GM12878 (cell line): Measurements from ENCODE around the gene CD84. TPM values are rescaled to one million over a fixed set of nuclear protein-coding genes. Genes with fewer than 3 reads are reported as not detected.

Experiments
- ATF7 ChIP-seq: fragments of 450-650 bp; IDR thresholded peaks from 2 replicates; pipeline ENCODE4 v1.6.1; 2016; ENCODE audit warnings: low read depth, mild to moderate bottlenecking
- CBFB ChIP-seq: IDR thresholded peaks from 2 replicates; pipeline ENCODE4 v1.6.1; 2016; ENCODE audit warnings: antibody characterized with exemption, low read depth
- CHD1 ChIP-seq: IDR thresholded peaks from 2 replicates; pipeline ENCODE4 v1.6.1; 2012; ENCODE audit warnings: low read depth, low read length, improper control_type of control experiment
- IKZF1 ChIP-seq: fragments of 450-650 bp; conservative IDR thresholded peaks from 2 replicates; pipeline ENCODE4 v1.6.1; 2017; ENCODE audit warnings: antibody characterized with exemption, mild to moderate bottlenecking
- NBN ChIP-seq: fragments of 450-650 bp; IDR thresholded peaks from 2 replicates; pipeline ENCODE4 v1.6.1; 2016
- NFYB ChIP-seq: IDR thresholded peaks from 2 replicates; pipeline ENCODE4 v1.6.1; 2011; ENCODE audit warnings: low read depth, mild to moderate bottlenecking, low read length, improper control_type of control experiment, moderate library complexity; ENCODE audit not compliant: insufficient read depth
- NR2C1 ChIP-seq: fragments of 450-650 bp; IDR thresholded peaks from 2 replicates; pipeline ENCODE4 v1.6.1; 2017; ENCODE audit warnings: antibody characterized with exemption, mild to moderate bottlenecking, moderate library complexity
- NRF1 ChIP-seq: conservative IDR thresholded peaks from 2 replicates; pipeline ENCODE4 v1.6.1; 2011; ENCODE audit warnings: mild to moderate bottlenecking, low read depth, low read length, improper control_type of control experiment
- RAD51 ChIP-seq: fragments of 450-650 bp; IDR thresholded peaks from 2 replicates; pipeline ENCODE4 v1.6.1; 2016; ENCODE audit warnings: moderate library complexity, mild to moderate bottlenecking, inconsistent platforms
- RBBP5 ChIP-seq: fragments of 200-600 bp; sonication (generic); conservative IDR thresholded peaks from 2 replicates; pipeline ENCODE4 v1.6.1; 2016
- SIN3A ChIP-seq: IDR thresholded peaks from 2 replicates; pipeline ENCODE4 v1.6.1; 2012; ENCODE audit warnings: low read depth, low read length, improper control_type of control experiment
- SIX5 ChIP-seq: IDR thresholded peaks from 2 replicates; pipeline ENCODE4 v1.6.1; 2011; ENCODE audit warnings: mild to moderate bottlenecking, low read depth, low read length, moderate library complexity; ENCODE audit not compliant: severe bottlenecking
- SMAD5 ChIP-seq: IDR thresholded peaks from 2 replicates; pipeline ENCODE4 v1.6.1; 2016; ENCODE audit warnings: antibody characterized with exemption, low read depth
- STAT3 ChIP-seq: IDR thresholded peaks from 2 replicates; pipeline ENCODE4 v1.6.1; 2011; ENCODE audit warnings: low read depth, low read length, improper control_type of control experiment
- TCF7 ChIP-seq: IDR thresholded peaks from 2 replicates; pipeline ENCODE4 v1.6.1; 2014; ENCODE audit warnings: antibody characterized with exemption, borderline replicate concordance
- WRNIP1 ChIP-seq: IDR thresholded peaks from 2 replicates; pipeline ENCODE4 v1.6.1; 2011; ENCODE audit warnings: low read depth, low read length, improper control_type of control experiment, borderline replicate concordance
- polyA plus RNA-seq, 11 experiments: library from polyadenylated mRNA; depleted of rRNA in 4 of 11; unstranded in 6 of 11; stranded (reverse) in 5 of 11; fragments of >200 nt; fragmentation: Nextera tagmentation in 4 of 11; fragmentation: Illumina TruSeq in 1 of 11; extraction: Ambion mirVana in 4 of 11; extraction: Trizol in 1 of 11; gene quantifications; 1 replicate in 1 of 11; 2 replicates in 10 of 11; pipeline versions ENCODE4 v1.2.1 to v1.2.3, GENCODE V29; 2011 to 2016; ENCODE audit warnings: inconsistent platforms in 2 of 11, missing spikeins in 2 of 11, low read depth in 1 of 11
- total RNA-seq, 4 experiments: library from RNA; depleted of rRNA in 3 of 4; stranded (reverse); fragments of >200 nt in 3 of 4; fragmentation: Illumina TruSeq in 1 of 4; extraction: Trizol in 1 of 4; gene quantifications; 2 replicates each; pipeline versions ENCODE4 v1.2.1 to v1.2.3, GENCODE V29; 2013 to 2021
- TF ChIP-seq, protein P1 (sequence below), 3 experiments: IDR thresholded peaks in 2 of 3; conservative IDR thresholded peaks in 1 of 3; 2 replicates each; pipeline ENCODE4 v1.5.1; 2011; ENCODE audit warnings: low read depth in 3 of 3, low read length in 3 of 3, mild to moderate bottlenecking in 3 of 3, control low read depth in 2 of 3, moderate library complexity in 2 of 3, inconsistent platforms in 1 of 3, mixed read lengths in 1 of 3; ENCODE audit not compliant: control insufficient read depth in 2 of 3, insufficient read depth in 1 of 3; ENCODE audit errors: extremely low read depth in 1 of 3
- TF ChIP-seq, protein P2 (sequence below): IDR thresholded peaks from 2 replicates; pipeline ENCODE4 v1.6.1; 2012; ENCODE audit warnings: low read depth, low read length, improper control_type of control experiment
- TF ChIP-seq, protein P3 (sequence below): fragments of 450-650 bp; IDR thresholded peaks from 2 replicates; pipeline ENCODE4 v1.6.1; 2017; ENCODE audit warnings: borderline replicate concordance
- TF ChIP-seq, protein P4 (sequence below): fragments of 450-650 bp; IDR thresholded peaks from 2 replicates; pipeline ENCODE4 v1.6.1; 2017; ENCODE audit warnings: mild to moderate bottlenecking, low read depth, inconsistent platforms; ENCODE audit not compliant: poor library complexity, severe bottlenecking
- TF ChIP-seq, protein P5 (sequence below): IDR thresholded peaks from 2 replicates; pipeline ENCODE4 v1.6.1; 2012; ENCODE audit warnings: low read depth, low read length, improper control_type of control experiment
- TF ChIP-seq, protein P6 (sequence below): IDR thresholded peaks from 2 replicates; pipeline ENCODE4 v1.6.1; 2012; ENCODE audit warnings: low read length, inconsistent platforms

The CD84 gene
- total and polyA plus RNA-seq, 10 of the 15 experiments (the other 5 are each of a cell fraction or from before 2014, with no cell fraction given): 3.4 to 20.3 (median 11.7) TPM

DNA sequence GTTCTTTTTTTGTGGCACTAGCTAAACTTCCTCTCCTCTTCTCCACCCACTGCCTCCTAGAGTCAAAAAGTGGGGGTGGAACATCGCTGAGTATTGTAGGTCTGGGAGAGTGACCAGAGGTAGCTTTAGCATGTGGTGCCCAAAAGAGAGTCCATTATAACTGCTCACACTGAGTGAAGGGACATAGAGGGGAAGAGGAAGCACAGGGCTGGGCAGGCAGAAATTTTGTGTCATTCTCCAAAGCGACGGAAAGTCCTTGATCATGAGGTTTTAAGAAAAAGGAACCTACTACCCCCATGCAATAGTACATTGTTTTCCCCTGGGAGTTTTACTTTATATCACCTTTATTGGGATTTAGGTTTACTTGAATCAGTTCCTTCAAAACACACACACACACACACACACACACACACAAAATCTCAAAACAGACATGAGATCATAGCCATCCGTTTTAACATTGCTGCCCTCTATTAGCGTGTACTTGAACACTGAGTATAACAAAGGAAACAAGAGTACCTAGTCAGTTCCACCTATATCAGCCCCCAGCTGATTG is 4.1 kb downstream of the CD84 start (continued):
- no peak for TF ChIP-seq CBFB
- TF ChIP-seq, protein P1, sequence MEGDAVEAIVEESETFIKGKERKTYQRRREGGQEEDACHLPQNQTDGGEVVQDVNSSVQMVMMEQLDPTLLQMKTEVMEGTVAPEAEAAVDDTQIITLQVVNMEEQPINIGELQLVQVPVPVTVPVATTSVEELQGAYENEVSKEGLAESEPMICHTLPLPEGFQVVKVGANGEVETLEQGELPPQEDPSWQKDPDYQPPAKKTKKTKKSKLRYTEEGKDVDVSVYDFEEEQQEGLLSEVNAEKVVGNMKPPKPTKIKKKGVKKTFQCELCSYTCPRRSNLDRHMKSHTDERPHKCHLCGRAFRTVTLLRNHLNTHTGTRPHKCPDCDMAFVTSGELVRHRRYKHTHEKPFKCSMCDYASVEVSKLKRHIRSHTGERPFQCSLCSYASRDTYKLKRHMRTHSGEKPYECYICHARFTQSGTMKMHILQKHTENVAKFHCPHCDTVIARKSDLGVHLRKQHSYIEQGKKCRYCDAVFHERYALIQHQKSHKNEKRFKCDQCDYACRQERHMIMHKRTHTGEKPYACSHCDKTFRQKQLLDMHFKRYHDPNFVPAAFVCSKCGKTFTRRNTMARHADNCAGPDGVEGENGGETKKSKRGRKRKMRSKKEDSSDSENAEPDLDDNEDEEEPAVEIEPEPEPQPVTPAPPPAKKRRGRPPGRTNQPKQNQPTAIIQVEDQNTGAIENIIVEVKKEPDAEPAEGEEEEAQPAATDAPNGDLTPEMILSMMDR (IDR thresholded peaks at IDR 0.05 in 2 of 3, conservative IDR thresholded peaks at IDR 0.05 in 1 of 3; ENCODE audit: control insufficient read depth in 2 of 3, extremely low read depth in 1 of 3, insufficient read depth in 1 of 3, low read depth in 3 of 3, low read length in 3 of 3): no peak
- TF ChIP-seq ATF7: peak; percentile 84
- TF ChIP-seq SIX5: no peak
- TF ChIP-seq, protein P2, sequence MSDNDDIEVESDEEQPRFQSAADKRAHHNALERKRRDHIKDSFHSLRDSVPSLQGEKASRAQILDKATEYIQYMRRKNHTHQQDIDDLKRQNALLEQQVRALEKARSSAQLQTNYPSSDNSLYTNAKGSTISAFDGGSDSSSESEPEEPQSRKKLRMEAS: no peak
- TF ChIP-seq, protein P3, sequence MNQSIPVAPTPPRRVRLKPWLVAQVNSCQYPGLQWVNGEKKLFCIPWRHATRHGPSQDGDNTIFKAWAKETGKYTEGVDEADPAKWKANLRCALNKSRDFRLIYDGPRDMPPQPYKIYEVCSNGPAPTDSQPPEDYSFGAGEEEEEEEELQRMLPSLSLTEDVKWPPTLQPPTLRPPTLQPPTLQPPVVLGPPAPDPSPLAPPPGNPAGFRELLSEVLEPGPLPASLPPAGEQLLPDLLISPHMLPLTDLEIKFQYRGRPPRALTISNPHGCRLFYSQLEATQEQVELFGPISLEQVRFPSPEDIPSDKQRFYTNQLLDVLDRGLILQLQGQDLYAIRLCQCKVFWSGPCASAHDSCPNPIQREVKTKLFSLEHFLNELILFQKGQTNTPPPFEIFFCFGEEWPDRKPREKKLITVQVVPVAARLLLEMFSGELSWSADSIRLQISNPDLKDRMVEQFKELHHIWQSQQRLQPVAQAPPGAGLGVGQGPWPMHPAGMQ: no peak
- no peak for TF ChIP-seq STAT3
- TF ChIP-seq NBN: peak; percentile 65; the same call in 1 of the 2 replicates
- no peak for TF ChIP-seq RBBP5
- TF ChIP-seq, protein P4, sequence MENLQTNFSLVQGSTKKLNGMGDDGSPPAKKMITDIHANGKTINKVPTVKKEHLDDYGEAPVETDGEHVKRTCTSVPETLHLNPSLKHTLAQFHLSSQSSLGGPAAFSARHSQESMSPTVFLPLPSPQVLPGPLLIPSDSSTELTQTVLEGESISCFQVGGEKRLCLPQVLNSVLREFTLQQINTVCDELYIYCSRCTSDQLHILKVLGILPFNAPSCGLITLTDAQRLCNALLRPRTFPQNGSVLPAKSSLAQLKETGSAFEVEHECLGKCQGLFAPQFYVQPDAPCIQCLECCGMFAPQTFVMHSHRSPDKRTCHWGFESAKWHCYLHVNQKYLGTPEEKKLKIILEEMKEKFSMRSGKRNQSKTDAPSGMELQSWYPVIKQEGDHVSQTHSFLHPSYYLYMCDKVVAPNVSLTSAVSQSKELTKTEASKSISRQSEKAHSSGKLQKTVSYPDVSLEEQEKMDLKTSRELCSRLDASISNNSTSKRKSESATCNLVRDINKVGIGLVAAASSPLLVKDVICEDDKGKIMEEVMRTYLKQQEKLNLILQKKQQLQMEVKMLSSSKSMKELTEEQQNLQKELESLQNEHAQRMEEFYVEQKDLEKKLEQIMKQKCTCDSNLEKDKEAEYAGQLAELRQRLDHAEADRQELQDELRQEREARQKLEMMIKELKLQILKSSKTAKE: no peak
- TF ChIP-seq NFYB: no peak
- no peak for TF ChIP-seq NR2C1
- no peak for TF ChIP-seq TCF7
- no peak for TF ChIP-seq NRF1
- TF ChIP-seq SIN3A: no peak
- no peak for TF ChIP-seq WRNIP1
- no peak for TF ChIP-seq SMAD5
- TF ChIP-seq, protein P5, sequence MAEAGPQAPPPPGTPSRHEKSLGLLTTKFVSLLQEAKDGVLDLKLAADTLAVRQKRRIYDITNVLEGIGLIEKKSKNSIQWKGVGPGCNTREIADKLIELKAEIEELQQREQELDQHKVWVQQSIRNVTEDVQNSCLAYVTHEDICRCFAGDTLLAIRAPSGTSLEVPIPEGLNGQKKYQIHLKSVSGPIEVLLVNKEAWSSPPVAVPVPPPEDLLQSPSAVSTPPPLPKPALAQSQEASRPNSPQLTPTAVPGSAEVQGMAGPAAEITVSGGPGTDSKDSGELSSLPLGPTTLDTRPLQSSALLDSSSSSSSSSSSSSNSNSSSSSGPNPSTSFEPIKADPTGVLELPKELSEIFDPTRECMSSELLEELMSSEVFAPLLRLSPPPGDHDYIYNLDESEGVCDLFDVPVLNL: no peak
- no peak for TF ChIP-seq CHD1
- TF ChIP-seq RAD51: no peak
- TF ChIP-seq IKZF1: peak; percentile 66
- TF ChIP-seq, protein P6, sequence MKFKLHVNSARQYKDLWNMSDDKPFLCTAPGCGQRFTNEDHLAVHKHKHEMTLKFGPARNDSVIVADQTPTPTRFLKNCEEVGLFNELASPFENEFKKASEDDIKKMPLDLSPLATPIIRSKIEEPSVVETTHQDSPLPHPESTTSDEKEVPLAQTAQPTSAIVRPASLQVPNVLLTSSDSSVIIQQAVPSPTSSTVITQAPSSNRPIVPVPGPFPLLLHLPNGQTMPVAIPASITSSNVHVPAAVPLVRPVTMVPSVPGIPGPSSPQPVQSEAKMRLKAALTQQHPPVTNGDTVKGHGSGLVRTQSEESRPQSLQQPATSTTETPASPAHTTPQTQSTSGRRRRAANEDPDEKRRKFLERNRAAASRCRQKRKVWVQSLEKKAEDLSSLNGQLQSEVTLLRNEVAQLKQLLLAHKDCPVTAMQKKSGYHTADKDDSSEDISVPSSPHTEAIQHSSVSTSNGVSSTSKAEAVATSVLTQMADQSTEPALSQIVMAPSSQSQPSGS: 0 out of 2 replicates have a peak, but pooled peaks have one; percentile 40
